Muscle of leg (tissue), 11 donors: ENCODE results near the gene OTUB2. TPM values are rescaled to one million over a fixed set of nuclear protein-coding genes. Genes with fewer than 3 reads are reported as not detected.
A peak's percentile ranks its signal among the peaks of the same experiment; 100 is the strongest.

Source experiments
- DNase-seq: peaks from one replicate; pipeline ENCODE4 v3.0.0; 2013
- H3K27ac ChIP-seq: one replicate; pipeline ENCODE4 v1.5.1; 2013; ENCODE audit warnings: mild to moderate bottlenecking, low read length, control low read depth
- H3K27me3 ChIP-seq: one replicate; pipeline ENCODE4 v1.6.1; 2013; ENCODE audit warnings: low read length; ENCODE audit not compliant: control insufficient read depth, insufficient read depth
- H3K36me3 ChIP-seq: one replicate; pipeline ENCODE4 v1.6.1; 2013; ENCODE audit warnings: low read length; ENCODE audit not compliant: control insufficient read depth, insufficient read depth
- H3K4me1 ChIP-seq: one replicate; pipeline ENCODE4 v1.6.1; 2013; ENCODE audit warnings: low read length; ENCODE audit not compliant: control insufficient read depth, insufficient read depth
- H3K4me3 ChIP-seq: one replicate; pipeline ENCODE4 v1.5.1; 2013; ENCODE audit warnings: low read length, control low read depth
- H3K9me3 ChIP-seq: replicated peaks from 2 replicates; pipeline ENCODE4 v1.6.1; 2013; ENCODE audit warnings: low read depth, low read length; ENCODE audit not compliant: control insufficient read depth
- WGBS: methylation state at CpG from one replicate; pipeline ENCODE4 v1.1.5; 2013; ENCODE audit warnings: missing lambda C conversion rate; ENCODE audit not compliant: insufficient coverage; 5-methylcytosine and 5-hydroxymethylcytosine counted together
- polyA plus RNA-seq, 8 donors: library from polyadenylated mRNA; unstranded; fragments of 120-200 nt; gene quantifications; one replicate each; pipeline versions ENCODE4 v1.2.1 to v1.2.3, GENCODE V29; 2013; ENCODE audit warnings: inconsistent platforms in 1 of 8, low replicate concordance in 1 of 8; ENCODE audit not compliant: insufficient read length in 8 of 8, insufficient read depth in 1 of 8
- total RNA-seq: library from RNA; stranded (reverse); fragments of 120-200 nt; gene quantifications from one replicate; pipeline ENCODE4 v1.2.4, GENCODE V29; 2013

The OTUB2 gene
- total and polyA plus RNA-seq, 9 donors, result 0.59 to 1.3 (median 1.0) TPM

GRCh38 chr14:94074534-94074933, 48.4 kb downstream of the OTUB2 start:
- H3K4me3 ChIP-seq, result no peak overlapping the region
- peaks cover 21% of the 10 kb centered on the region for H3K36me3 ChIP-seq
- no peak overlapping the region for H3K27ac ChIP-seq
- peaks cover 13% of the 10 kb centered on the region for H3K9me3 ChIP-seq
- no peaks in the 10 kb centered on the region for H3K27me3 ChIP-seq
- no CpG with 5 or more reads among the region's 3 CpGs for WGBS
- DNase-seq, result no peak
- H3K4me1 ChIP-seq, result peaks cover 18% of the 10 kb centered on the region

- no peak for DNase-seq
- H3K4me1 ChIP-seq, result peaks cover 19% of the 10 kb centered on the region
- H3K4me3 ChIP-seq, result no peak overlapping the region
- H3K36me3 ChIP-seq, result peaks cover 21% of the 10 kb centered on the region
- no CpG with 5 or more reads among the region's 2 CpGs for WGBS
- H3K9me3 ChIP-seq, result peaks cover 10% of the 10 kb centered on the region
- no peak overlapping the region for H3K27ac ChIP-seq
- H3K27me3 ChIP-seq, result no peaks in the 10 kb centered on the region
Observed at GRCh38 chr14:94075008-94075407, 48.9 kb downstream of the OTUB2 start.

GRCh38 chr14:94077111-94077821, 51.1 kb downstream of the OTUB2 start:
- DNase-seq, result no peak
- no peaks in the 10 kb centered on the region for H3K27me3 ChIP-seq
- H3K9me3 ChIP-seq, result peaks cover 9% of the 10 kb centered on the region
- H3K36me3 ChIP-seq, result peaks cover 21% of the 10 kb centered on the region
- H3K27ac ChIP-seq, result no peak overlapping the region
- H3K4me3 ChIP-seq, result no peak overlapping the region
- no CpG with 5 or more reads among the region's 7 CpGs for WGBS
- H3K4me1 ChIP-seq, result peaks cover 24% of the 10 kb centered on the region

GRCh38 chr14:94077823-94078222, 51.7 kb downstream of the OTUB2 start:
- DNase-seq, result no peak
- H3K27ac ChIP-seq, result no peak overlapping the region
- WGBS, result no CpG with 5 or more reads among the region's 5 CpGs
- H3K9me3 ChIP-seq, result peaks cover 7% of the 10 kb centered on the region
- H3K36me3 ChIP-seq, result peaks cover 21% of the 10 kb centered on the region
- H3K4me3 ChIP-seq, result no peak overlapping the region
- H3K4me1 ChIP-seq, result peaks cover 25% of the 10 kb centered on the region
- no peaks in the 10 kb centered on the region for H3K27me3 ChIP-seq

- Histone ChIP-seq H3K9me3 (peaks cover 3% of the 10 kb centered on the region), H3K4me1 (peaks cover 25% of the 10 kb centered on the region), H3K27me3 (no peaks in the 10 kb centered on the region), H3K4me3 (peak overlapping the region; percentile 89), H3K27ac (peak overlapping the region; percentile 94), H3K36me3 (peaks cover 21% of the 10 kb centered on the region)
- DNase-seq, result peak; percentile 74
- WGBS, result 2% methylated on average over 11 of the region's 15 CpGs
Observed at GRCh38 chr14:94079891-94080620, 53.9 kb downstream of the OTUB2 start.

GRCh38 chr14:94080621-94081385, 54.7 kb downstream of the OTUB2 start, which contains the start of the genes DDX24 and IFI27L1:
Gene DDX24, minus strand, starts transcription at chr14:94081202. Its CDS starts 1,460 bp downstream, at chr14:94079742.
Gene IFI27L1, plus strand, starts transcription at chr14:94081310. Its CDS starts 15,628 bp downstream, at chr14:94096938.
- Histone ChIP-seq H3K4me3 (peak within 1 kb of the TSS; percentile 89), H3K27ac (peak within 1 kb of the TSS; percentile 94), H3K27me3 (no peaks in the 10 kb centered on the region), H3K4me1 (peaks cover 25% of the 10 kb centered on the region), H3K9me3 (peaks cover 3% of the 10 kb centered on the region), H3K36me3 (peaks cover 21% of the 10 kb centered on the region)
- DNase-seq, result peak; percentile 98
- whole genome bisulfite sequencing, result under 1% methylated on average over 65 of the region's 77 CpGs

GRCh38 chr14:94081386-94081820, 55.3 kb downstream of the OTUB2 start:
- H3K36me3 ChIP-seq, result peaks cover 21% of the 10 kb centered on the region
- H3K9me3 ChIP-seq, result no peaks in the 10 kb centered on the region
- H3K4me3 ChIP-seq, result peak overlapping the region; percentile 89
- peaks cover 25% of the 10 kb centered on the region for H3K4me1 ChIP-seq
- peak overlapping the region; percentile 94 for H3K27ac ChIP-seq
- no peak for DNase-seq
- WGBS, result under 1% methylated on average over 12 of the region's 19 CpGs
- no peaks in the 10 kb centered on the region for H3K27me3 ChIP-seq

GRCh38 chr14:94087891-94088290, 61.8 kb downstream of the OTUB2 start:
- no peak overlapping the region for H3K4me3 ChIP-seq
- no peaks in the 10 kb centered on the region for H3K27me3 ChIP-seq
- H3K36me3 ChIP-seq, result no peaks in the 10 kb centered on the region
- H3K27ac ChIP-seq, result no peak overlapping the region
- no peak for DNase-seq
- WGBS, result 95% methylated on average over 2 of the region's 4 CpGs
- no peaks in the 10 kb centered on the region for H3K9me3 ChIP-seq
- no peaks in the 10 kb centered on the region for H3K4me1 ChIP-seq

GRCh38 chr14:94088516-94088915, 62.4 kb downstream of the OTUB2 start:
- H3K4me1 ChIP-seq, result no peaks in the 10 kb centered on the region
- WGBS, result no CpG with 5 or more reads among the region's 5 CpGs
- H3K9me3 ChIP-seq, result no peaks in the 10 kb centered on the region
- H3K27me3 ChIP-seq, result no peaks in the 10 kb centered on the region
- no peak overlapping the region for H3K4me3 ChIP-seq
- DNase-seq, result no peak
- H3K27ac ChIP-seq, result no peak overlapping the region
- H3K36me3 ChIP-seq, result no peaks in the 10 kb centered on the region

- no peaks in the 10 kb centered on the region for H3K4me1 ChIP-seq
- no peaks in the 10 kb centered on the region for H3K9me3 ChIP-seq
- no peaks in the 10 kb centered on the region for H3K36me3 ChIP-seq
- H3K4me3 ChIP-seq, result no peak overlapping the region
- H3K27me3 ChIP-seq, result no peaks in the 10 kb centered on the region
- WGBS, result 92% methylated on average over 2 of the region's 4 CpGs
- no peak for DNase-seq
- H3K27ac ChIP-seq, result no peak overlapping the region
Observed at GRCh38 chr14:94089479-94089878, 63.3 kb downstream of the OTUB2 start.
